Endometrial microvascular endothelial cells (primary cell): ENCODE measurements around the gene SPATA20. TPM values are rescaled to one million over a fixed set of nuclear protein-coding genes. Genes with fewer than 3 reads are reported as not detected.

Source experiments
- in situ Hi-C: cut with HindIII; loops from 2 replicates; pipeline ENCODE4 v1.10.0; 2017; ENCODE audit warnings: low sequenced_read_pairs, low pct_unique_long_range_greater_than_20kb; ENCODE audit errors: inconsistent ontology term
- total RNA-seq: library from RNA; depleted of rRNA; stranded (reverse); fragments of >200 nt; gene quantifications from one replicate; pipeline ENCODE4 v1.2.3, GENCODE V29; 2015; ENCODE audit errors: inconsistent ontology term

The SPATA20 gene
- total RNA-seq, 1 donor from 2014 or later: 90.3 TPM

- in situ Hi-C loops: no loop called here
These were observed 22.6 kb downstream of the SPATA20 start for GRCh38 chr17:50569592-50569991.

- in situ Hi-C loops: no loop called here
These were observed 23.1 kb downstream of the SPATA20 start for GRCh38 chr17:50570032-50570431.

- in situ Hi-C loops: no loop called here
These were observed 23.6 kb downstream of the SPATA20 start for GRCh38 chr17:50570528-50570927.

- in situ Hi-C loops: no loop called here
These were observed 24.7 kb downstream of the SPATA20 start for GRCh38 chr17:50571681-50572080.

GRCh38 chr17:50572541-50572940 lies 25.6 kb downstream of the SPATA20 start:
- in situ Hi-C loops: no loop called here

GRCh38 chr17:50573866-50574611 lies 27.1 kb downstream of the SPATA20 start:
- in situ Hi-C loops: no loop called here

- in situ Hi-C loops: no loop called here
These were observed 28.7 kb downstream of the SPATA20 start for GRCh38 chr17:50575581-50576210.

- in situ Hi-C loops: no loop called here
These were observed 29.9 kb downstream of the SPATA20 start for GRCh38 chr17:50576864-50577263.

- in situ Hi-C loops: no loop called here
These were observed 30.5 kb downstream of the SPATA20 start for GRCh38 chr17:50577451-50577954.

- in situ Hi-C loops: no loop called here
These were observed 31.2 kb downstream of the SPATA20 start for GRCh38 chr17:50578173-50578572.

- in situ Hi-C loops: no loop called here
These were observed 32.4 kb downstream of the SPATA20 start for GRCh38 chr17:50579399-50579798.

- in situ Hi-C loops: no loop called here
These were observed 33.7 kb downstream of the SPATA20 start for GRCh38 chr17:50580646-50581045.

GRCh38 chr17:50581316-50581715 lies 34.3 kb downstream of the SPATA20 start:
- in situ Hi-C loops: no loop called here

GRCh38 chr17:50582741-50583140 lies 35.8 kb downstream of the SPATA20 start:
- in situ Hi-C loops: no loop called here

GRCh38 chr17:50583641-50584040 lies 36.7 kb downstream of the SPATA20 start:
- in situ Hi-C loops: no loop called here

GRCh38 chr17:50584116-50584515 lies 37.1 kb downstream of the SPATA20 start:
- in situ Hi-C loops: no loop called here

- in situ Hi-C loops: no loop called here
These were observed 37.8 kb downstream of the SPATA20 start for GRCh38 chr17:50584749-50585148.

GRCh38 chr17:50585346-50585745 lies 38.4 kb downstream of the SPATA20 start:
- in situ Hi-C loops: no loop called here

GRCh38 chr17:50585891-50586290 lies 38.9 kb downstream of the SPATA20 start:
- in situ Hi-C loops: no loop called here
